GM06990 (cell line): ENCODE results near the gene CERT1.
A peak's percentile ranks its signal among the peaks of the same experiment; 100 is the strongest.
"Not testable (repeated sequence)": the region's sequence is repeated elsewhere in the genome, so short reads cannot be mapped to it uniquely, and the experiment has no call there.

ENCODE experiments used
- DNase-seq: peaks from one replicate; pipeline ENCODE4 v3.0.0-alpha.2; 2011; ENCODE audit not compliant: insufficient read length; ENCODE audit errors: extremely low read depth
- H3K27me3 ChIP-seq: replicated peaks from 2 replicates; pipeline ENCODE4 v1.6.0; 2011; ENCODE audit warnings: low read length; ENCODE audit not compliant: control insufficient read depth, insufficient read depth
- H3K36me3 ChIP-seq: 2 replicates; pipeline ENCODE4 v1.5.1; 2011; ENCODE audit warnings: low read length; ENCODE audit not compliant: control insufficient read depth, insufficient read depth
- H3K4me3 ChIP-seq: replicated peaks from 2 replicates; pipeline ENCODE4 v1.5.1; 2011; ENCODE audit warnings: low read depth, mild to moderate bottlenecking, control low read depth, low read length
- TF ChIP-seq, protein P1 (sequence below): IDR thresholded peaks from 2 replicates; pipeline ENCODE4 v1.5.1; 2011; ENCODE audit warnings: low read length, control low read depth, mild to moderate bottlenecking, inconsistent platforms; ENCODE audit not compliant: insufficient read depth, poor library complexity, severe bottlenecking

The CERT1 gene

DNA sequence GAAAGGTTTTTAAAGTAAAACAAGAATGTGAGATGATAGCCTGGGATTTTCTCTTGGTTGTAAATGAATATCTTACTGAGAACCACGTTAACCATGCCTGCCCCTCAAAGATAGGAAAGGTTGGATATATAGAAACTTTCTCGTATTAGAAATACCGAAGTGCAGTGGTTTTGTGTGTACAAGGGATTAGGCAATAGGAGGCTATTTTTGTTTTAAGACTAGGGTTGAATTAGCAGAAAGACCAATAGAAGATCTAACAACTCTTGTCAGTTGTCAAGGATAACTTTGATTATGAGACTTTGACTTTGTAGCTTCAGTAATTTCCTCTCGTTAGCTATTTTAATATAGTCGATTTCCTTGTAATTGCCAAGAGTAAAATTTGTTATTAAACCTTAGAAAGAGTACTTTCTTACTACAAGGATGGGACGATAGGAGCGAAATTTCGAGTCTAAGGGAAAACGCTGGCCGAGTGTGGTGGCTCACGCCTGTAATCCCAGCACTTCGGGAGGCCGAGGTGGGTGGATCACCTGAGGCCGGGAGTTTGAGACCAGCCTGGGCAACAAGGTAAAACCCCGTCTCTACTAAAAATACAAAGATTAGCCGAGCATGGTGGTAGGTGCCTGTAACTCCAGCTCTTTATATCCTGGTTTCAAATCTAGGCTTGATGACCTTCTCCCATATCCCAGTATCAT lies 1.1 kb upstream of the CERT1 start:
- Histone ChIP-seq H3K4me3 (peak overlapping the region; percentile 78), H3K27me3 (no peaks in the 10 kb centered on the region), H3K36me3 (no peaks in the 10 kb centered on the region)
- TF ChIP-seq, protein P1, sequence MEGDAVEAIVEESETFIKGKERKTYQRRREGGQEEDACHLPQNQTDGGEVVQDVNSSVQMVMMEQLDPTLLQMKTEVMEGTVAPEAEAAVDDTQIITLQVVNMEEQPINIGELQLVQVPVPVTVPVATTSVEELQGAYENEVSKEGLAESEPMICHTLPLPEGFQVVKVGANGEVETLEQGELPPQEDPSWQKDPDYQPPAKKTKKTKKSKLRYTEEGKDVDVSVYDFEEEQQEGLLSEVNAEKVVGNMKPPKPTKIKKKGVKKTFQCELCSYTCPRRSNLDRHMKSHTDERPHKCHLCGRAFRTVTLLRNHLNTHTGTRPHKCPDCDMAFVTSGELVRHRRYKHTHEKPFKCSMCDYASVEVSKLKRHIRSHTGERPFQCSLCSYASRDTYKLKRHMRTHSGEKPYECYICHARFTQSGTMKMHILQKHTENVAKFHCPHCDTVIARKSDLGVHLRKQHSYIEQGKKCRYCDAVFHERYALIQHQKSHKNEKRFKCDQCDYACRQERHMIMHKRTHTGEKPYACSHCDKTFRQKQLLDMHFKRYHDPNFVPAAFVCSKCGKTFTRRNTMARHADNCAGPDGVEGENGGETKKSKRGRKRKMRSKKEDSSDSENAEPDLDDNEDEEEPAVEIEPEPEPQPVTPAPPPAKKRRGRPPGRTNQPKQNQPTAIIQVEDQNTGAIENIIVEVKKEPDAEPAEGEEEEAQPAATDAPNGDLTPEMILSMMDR = no peak
- no peak for DNase-seq

DNA sequence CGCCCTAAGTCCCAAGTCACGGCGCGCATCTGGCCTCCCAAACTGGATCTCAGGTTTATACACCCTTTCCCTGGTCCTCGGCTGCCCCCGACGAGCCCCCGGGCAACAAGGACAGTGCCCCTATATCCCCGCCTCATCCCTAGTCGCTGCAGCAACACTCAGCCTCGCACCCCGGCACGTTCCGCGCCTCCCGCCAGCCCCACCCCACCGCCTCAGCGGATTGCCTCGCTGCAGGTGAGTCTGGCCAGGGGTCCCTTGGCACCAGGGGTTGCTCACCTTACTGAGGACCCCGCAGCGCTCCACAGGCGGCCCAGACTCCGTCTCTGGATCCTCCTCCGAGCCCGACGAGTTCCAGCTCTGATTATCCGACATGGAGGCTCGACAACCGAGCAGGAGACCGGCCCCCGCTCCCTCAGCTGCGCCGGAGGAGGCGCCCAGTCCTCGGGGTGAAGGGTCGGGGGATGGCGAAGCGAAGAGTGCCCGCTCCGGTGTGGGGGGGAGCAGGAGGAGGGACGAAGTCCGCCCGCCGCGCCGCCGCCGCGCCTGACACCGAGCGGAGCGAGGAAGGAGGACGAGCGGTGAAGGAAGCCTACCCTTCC lies 494 bp downstream of the CERT1 start:
- H3K4me3 ChIP-seq = peak overlapping the region; percentile 98
- TF ChIP-seq, protein P1 = no peak
- H3K27me3 ChIP-seq = no peaks in the 10 kb centered on the region
- peak; percentile 65 for DNase-seq
- H3K36me3 ChIP-seq = no peaks in the 10 kb centered on the region

DNA sequence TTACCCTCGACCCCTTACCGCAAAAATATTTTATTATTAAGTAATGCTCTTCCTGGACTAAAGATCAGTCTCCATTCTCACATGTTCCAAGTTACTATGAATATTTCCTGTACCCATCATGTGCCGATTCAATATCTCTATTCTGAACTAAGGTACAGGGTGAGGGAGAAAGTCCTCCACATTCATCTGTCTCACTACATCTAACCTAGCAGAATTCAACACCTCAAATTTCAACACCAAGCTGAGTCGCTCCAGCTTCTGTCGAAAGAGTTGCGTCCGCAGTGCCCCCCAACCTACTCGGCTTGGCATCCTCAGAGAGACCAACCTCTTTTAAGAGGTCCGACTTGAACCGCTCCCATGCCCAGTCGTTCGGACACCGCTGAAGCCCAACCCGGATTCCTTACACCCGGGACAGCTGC lies 1.0 kb downstream of the CERT1 start:
- Histone ChIP-seq H3K4me3 (peak overlapping the region; percentile 98), H3K27me3 (no peaks in the 10 kb centered on the region), H3K36me3 (no peaks in the 10 kb centered on the region)
- DNase-seq = no peak
- TF ChIP-seq, protein P1 = no peak

DNA sequence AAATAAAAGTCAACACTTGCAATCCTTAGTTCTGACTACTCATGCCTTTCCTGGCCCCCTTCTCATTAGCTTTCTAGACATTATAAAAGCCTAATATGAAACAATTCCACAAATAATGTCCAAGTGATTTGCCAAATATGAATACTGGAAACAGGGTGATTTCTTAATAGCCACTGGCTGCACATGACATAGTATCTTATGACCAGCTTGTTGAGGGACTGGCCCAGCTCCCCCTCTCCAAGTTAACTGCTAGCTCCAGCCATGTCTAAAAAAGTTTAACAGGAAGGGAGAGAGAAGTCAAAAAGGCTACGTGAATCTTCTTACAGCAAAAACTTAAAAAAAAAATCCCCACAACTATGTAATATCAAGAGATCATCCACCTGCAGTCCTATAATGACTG lies 1.5 kb downstream of the CERT1 start:
- no peaks in the 10 kb centered on the region for H3K36me3 ChIP-seq
- H3K27me3 ChIP-seq = no peaks in the 10 kb centered on the region
- TF ChIP-seq, protein P1 = no peak
- H3K4me3 ChIP-seq = peak overlapping the region; percentile 98
- no peak for DNase-seq

DNA sequence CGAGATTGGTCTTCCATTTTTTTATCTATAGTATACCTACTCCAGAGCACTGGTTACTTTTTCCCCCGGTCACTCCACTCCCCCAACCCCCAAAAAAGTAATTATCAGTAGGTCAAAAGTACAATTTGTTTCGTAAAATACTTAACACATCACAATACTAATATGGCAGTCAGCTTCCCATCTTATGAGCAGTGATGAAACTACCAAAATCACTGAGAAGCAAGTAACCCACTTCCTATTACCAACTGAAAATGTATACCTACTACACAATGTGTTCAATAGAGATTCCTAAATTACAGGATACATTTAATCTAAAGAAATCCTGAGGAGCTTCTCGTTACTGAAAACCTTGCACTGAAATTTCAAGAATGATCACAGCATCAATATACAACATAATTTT lies 1.9 kb downstream of the CERT1 start:
- no peaks in the 10 kb centered on the region for H3K36me3 ChIP-seq
- peak overlapping the region; percentile 98 for H3K4me3 ChIP-seq
- no peaks in the 10 kb centered on the region for H3K27me3 ChIP-seq
- DNase-seq = no peak
- TF ChIP-seq, protein P1 = no peak

DNA sequence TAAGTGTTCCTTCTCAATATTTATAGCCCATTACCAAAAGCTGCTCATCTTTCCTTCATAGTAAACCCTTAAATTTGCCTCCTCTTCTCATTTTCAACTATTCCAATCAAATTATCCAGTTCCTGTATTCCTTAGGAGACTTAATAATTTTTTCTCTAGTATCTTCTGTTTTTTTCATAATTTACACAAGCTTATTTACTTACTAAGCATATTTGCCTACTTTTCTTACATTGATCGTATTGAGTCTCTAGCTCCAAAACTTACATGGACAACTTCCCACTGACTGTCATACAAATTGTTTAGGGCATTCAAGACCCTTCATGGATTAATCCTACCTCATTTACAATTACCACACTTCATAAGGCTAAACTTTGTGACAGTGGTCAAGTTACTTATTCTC lies 3.6 kb downstream of the CERT1 start:
- no peaks in the 10 kb centered on the region for H3K36me3 ChIP-seq
- TF ChIP-seq, protein P1 = no peak

DNA sequence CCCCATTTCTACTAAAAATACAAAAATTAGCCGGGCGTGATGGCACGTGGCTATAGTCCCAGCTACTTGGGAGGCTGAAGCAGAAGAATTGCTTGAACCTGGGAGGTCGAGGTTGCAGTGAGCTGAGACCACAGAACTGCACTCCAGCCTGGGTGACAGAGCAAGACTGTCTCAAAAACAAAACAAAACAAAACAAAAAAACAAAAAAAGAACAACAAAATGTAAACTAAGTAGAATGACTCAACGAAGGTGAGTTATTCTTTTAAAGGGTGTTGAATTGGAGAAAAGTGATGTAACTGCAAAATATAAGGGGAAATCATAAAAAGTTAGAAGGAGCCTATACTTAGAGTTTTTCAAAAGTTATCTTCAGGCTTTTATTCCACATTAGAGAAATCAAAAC lies 6.3 kb downstream of the CERT1 start:
- H3K27me3 ChIP-seq, DNase-seq, H3K36me3 ChIP-seq, H3K4me3 ChIP-seq: not testable (repeated sequence)

More for the DNA sequence above, 3.6 kb downstream of the CERT1 start:
- H3K4me3 ChIP-seq = no peak overlapping the region
- DNase-seq = no peak
- H3K27me3 ChIP-seq = no peaks in the 10 kb centered on the region

DNA sequence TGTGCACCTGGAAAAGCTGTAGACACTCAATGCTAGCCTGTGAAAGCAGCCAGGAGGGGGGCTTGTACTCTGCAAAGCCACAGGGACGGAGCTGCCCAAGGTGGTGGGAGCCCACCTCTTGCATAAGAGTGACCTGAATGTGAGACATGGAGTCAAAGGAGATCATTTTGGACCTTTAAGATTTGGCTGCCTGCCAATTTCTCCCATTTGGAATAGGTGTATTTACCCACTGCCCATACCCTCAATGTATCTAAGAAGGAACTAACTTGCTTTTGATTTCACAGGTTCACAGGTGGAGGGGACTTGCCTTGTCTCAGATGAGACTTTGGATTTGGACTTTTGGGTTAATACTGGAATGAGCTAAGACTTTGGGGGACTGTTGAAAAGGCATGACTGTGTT lies 12.6 kb downstream of the CERT1 start:
- not testable (repeated sequence) for DNase-seq, H3K36me3 ChIP-seq, H3K4me3 ChIP-seq, H3K27me3 ChIP-seq
